HG03565 (cell line): ENCODE measurements around the gene CMC1.
"Not testable (repeated sequence)": the region's sequence is repeated elsewhere in the genome, so short reads cannot be mapped to it uniquely, and the experiment has no call there.

Experiments
- ATAC-seq: cut with Tn5 transposase; IDR thresholded peaks from one replicate; pipeline ENCODE4 v1.9.1; 2021; ENCODE audit warnings: mild to moderate bottlenecking, moderate library complexity; ENCODE audit not compliant: unreplicated experiment

Gene CMC1

GRCh38 chr3:28243424-28244106, 2.1 kb downstream of the CMC1 start:
- no peak for ATAC-seq

- no peak for ATAC-seq
Observed at GRCh38 chr3:28244491-28244890, 3.1 kb downstream of the CMC1 start.

GRCh38 chr3:28247286-28247685, 5.9 kb downstream of the CMC1 start:
- ATAC-seq: no peak

GRCh38 chr3:28250999-28251398, 9.6 kb downstream of the CMC1 start:
- no peak for ATAC-seq

- ATAC-seq: peak; percentile 34
Observed at GRCh38 chr3:28252001-28252431, 10.6 kb downstream of the CMC1 start.

GRCh38 chr3:28253040-28253715, 11.8 kb downstream of the CMC1 start:
- no peak for ATAC-seq

- no peak for ATAC-seq
Observed at GRCh38 chr3:28262001-28262400, 20.6 kb downstream of the CMC1 start.

GRCh38 chr3:28265641-28266040, 24.2 kb downstream of the CMC1 start:
- ATAC-seq: no peak

- no peak for ATAC-seq
Observed at GRCh38 chr3:28267984-28268849, 26.8 kb downstream of the CMC1 start.

GRCh38 chr3:28268989-28269388, 27.6 kb downstream of the CMC1 start:
- no peak for ATAC-seq

- not testable (repeated sequence) for ATAC-seq
Observed at GRCh38 chr3:28269884-28270283, 28.5 kb downstream of the CMC1 start.

- no peak for ATAC-seq
Observed at GRCh38 chr3:28273837-28274236, 32.4 kb downstream of the CMC1 start.

- ATAC-seq: no peak
Observed at GRCh38 chr3:28278918-28279317, 37.5 kb downstream of the CMC1 start.

GRCh38 chr3:28279770-28280169, 38.4 kb downstream of the CMC1 start:
- no peak for ATAC-seq

- no peak for ATAC-seq
Observed at GRCh38 chr3:28280781-28281180, 39.4 kb downstream of the CMC1 start.

- ATAC-seq: peak; percentile 81
Observed at GRCh38 chr3:28286595-28286994, 45.2 kb downstream of the CMC1 start.

- ATAC-seq: no peak
Observed at GRCh38 chr3:28287046-28287445, 45.6 kb downstream of the CMC1 start.

GRCh38 chr3:28290863-28291300, 49.5 kb downstream of the CMC1 start:
- no peak for ATAC-seq

- ATAC-seq: no peak
Observed at GRCh38 chr3:28291577-28291976, 50.2 kb downstream of the CMC1 start.

- ATAC-seq: no peak
Observed at GRCh38 chr3:28292622-28293021, 51.2 kb downstream of the CMC1 start.

GRCh38 chr3:28294667-28295413, 53.4 kb downstream of the CMC1 start:
- ATAC-seq: no peak
